H1 (cell line): Measurements from ENCODE around the gene PAGE2B. TPM values are rescaled to one million over a fixed set of nuclear protein-coding genes. Genes with fewer than 3 reads are reported as not detected.

Experiments
- CTCF ChIA-PET: fragments of 300-600 bp; sonication (Branson Sonifier 250); formaldehyde crosslinking; loops from one replicate; lab custom pipeline; 2021; ENCODE audit not compliant: partially characterized antibody; lab: Charles Lee
- POLR2A ChIA-PET: fragments of 300-600 bp; sonication (Branson Sonifier 250); formaldehyde crosslinking; loops from one replicate; lab custom pipeline; 2021; ENCODE audit warnings: inconsistent platforms; ENCODE audit not compliant: partially characterized antibody; lab: Charles Lee
- DNase-seq, 2 experiments: peaks; one replicate each; pipeline versions ENCODE4 v3.0.0 to v3.0.0-alpha.2; 2010 to 2022; ENCODE audit warnings: low spot score in 2 of 2, low read depth in 1 of 2, mixed read lengths in 1 of 2
- FAIRE-seq: peaks from 2 replicates; lab custom pipeline; 2011; peaks lifted over from hg19 to GRCh38; lab: Jason Lieb, UNC
- H2AFZ ChIP-seq: 2 replicates; pipeline ENCODE4 v1.8.1; 2012; ENCODE audit warnings: low read length, inconsistent platforms
- H2AK5ac ChIP-seq: 2 replicates; pipeline ENCODE4 v1.6.1; 2013; ENCODE audit warnings: low read depth, low read length
- H2BK120ac ChIP-seq: replicated peaks from 2 replicates; pipeline ENCODE3; 2013; ENCODE audit warnings: low read depth, low read length, inconsistent platforms
- H2BK12ac ChIP-seq: 2 replicates; pipeline ENCODE4 v1.6.1; 2013; ENCODE audit warnings: low read depth, low read length
- H2BK15ac ChIP-seq: 2 replicates; pipeline ENCODE4 v1.6.1; 2013; ENCODE audit warnings: low read length
- H2BK20ac ChIP-seq: 2 replicates; pipeline ENCODE4 v1.6.1; 2013; ENCODE audit warnings: low read length
- H2BK5ac ChIP-seq: 2 replicates; pipeline ENCODE4 v1.6.1; 2013; ENCODE audit warnings: low read depth, low read length
- H3K14ac ChIP-seq: 2 replicates; pipeline ENCODE4 v1.6.1; 2013; ENCODE audit warnings: inconsistent platforms; ENCODE audit not compliant: insufficient read length
- H3K18ac ChIP-seq: 2 replicates; pipeline ENCODE4 v1.6.1; 2013; ENCODE audit warnings: low read length; ENCODE audit errors: extremely low read depth
- H3K23ac ChIP-seq: 2 replicates; pipeline ENCODE4 v1.6.1; 2013; ENCODE audit warnings: inconsistent platforms; ENCODE audit not compliant: insufficient read length
- H3K23me2 ChIP-seq: 2 replicates; pipeline ENCODE4 v1.6.1; 2013; ENCODE audit warnings: low read depth, low read length
- H3K27ac ChIP-seq: 2 replicates; pipeline ENCODE4 v1.6.1; 2011; ENCODE audit warnings: low read depth, low read length, inconsistent platforms
- H3K27me3 ChIP-seq, 4 experiments: replicated peaks in 1 of 4; 1 replicate in 1 of 4; 2 replicates in 3 of 4; pipeline versions ENCODE4 v1.6.1 to v1.8.1; 2011 to 2013; ENCODE audit warnings: low read length in 3 of 4, mild to moderate bottlenecking in 3 of 4, inconsistent platforms in 2 of 4, mixed read lengths in 2 of 4, moderate library complexity in 1 of 4; ENCODE audit not compliant: control insufficient read depth in 3 of 4, insufficient read depth in 3 of 4; ENCODE audit errors: extremely low read depth in 1 of 4
- H3K36me3 ChIP-seq, 4 experiments: 2 replicates each; pipeline versions ENCODE4 v1.6.1 to v1.8.1; 2011 to 2013; ENCODE audit warnings: mild to moderate bottlenecking in 4 of 4, low read length in 3 of 4, moderate library complexity in 2 of 4, control low read depth in 1 of 4, inconsistent platforms in 1 of 4; ENCODE audit not compliant: insufficient read depth in 4 of 4, control insufficient read depth in 2 of 4
- H3K4ac ChIP-seq: replicated peaks from 2 replicates; pipeline ENCODE3; 2013; ENCODE audit warnings: low read length, low read depth, mixed read lengths, inconsistent platforms; ENCODE audit not compliant: insufficient read length
- H3K4me1 ChIP-seq, 4 experiments: replicated peaks in 1 of 4; 1 replicate in 1 of 4; 2 replicates in 3 of 4; pipeline versions ENCODE4 v1.6.1 to v1.8.1; 2011 to 2013; ENCODE audit warnings: low read length in 3 of 4, inconsistent platforms in 2 of 4, mixed read lengths in 1 of 4; ENCODE audit not compliant: insufficient read depth in 4 of 4, control insufficient read depth in 3 of 4
- H3K4me2 ChIP-seq, 2 experiments: 2 replicates each; pipeline versions ENCODE4 v1.6.1 to v1.8.1; 2011 to 2013; ENCODE audit warnings: low read depth in 2 of 2, low read length in 2 of 2, control low read depth in 1 of 2, inconsistent platforms in 1 of 2, mild to moderate bottlenecking in 1 of 2; ENCODE audit not compliant: insufficient read depth in 1 of 2
- H3K4me3 ChIP-seq, 4 experiments: fragments of 200-600, 300-600 bp in 1 of 4; sonication (generic), shearing (Covaris generic), sonication (Bioruptor Twin) in 1 of 4; 2 replicates each; pipeline versions ENCODE4 v1.5.1 to v1.8.1; 2011 to 2016; ENCODE audit warnings: low read length in 4 of 4, low read depth in 3 of 4, control low read depth in 2 of 4, inconsistent platforms in 2 of 4, mild to moderate bottlenecking in 2 of 4, mixed read lengths in 1 of 4, moderate library complexity in 1 of 4; ENCODE audit not compliant: insufficient read depth in 2 of 4; ENCODE audit errors: extremely low read depth in 1 of 4
- H3K56ac ChIP-seq: replicated peaks from 2 replicates; pipeline ENCODE3; 2013; ENCODE audit warnings: low read depth, mild to moderate bottlenecking, mixed read lengths, low read length, inconsistent platforms; ENCODE audit not compliant: insufficient read length
- H3K79me1 ChIP-seq: 2 replicates; pipeline ENCODE4 v1.6.1; 2013; ENCODE audit warnings: low read depth, low read length, control low read depth
- H3K79me2 ChIP-seq, 2 experiments: 2 replicates each; pipeline versions ENCODE4 v1.6.1 to v1.8.1; 2012 to 2013; ENCODE audit warnings: low read length in 2 of 2, mild to moderate bottlenecking in 2 of 2, inconsistent platforms in 1 of 2; ENCODE audit not compliant: insufficient read depth in 2 of 2, control insufficient read depth in 1 of 2
- H3K9ac ChIP-seq, 4 experiments: replicated peaks in 1 of 4; 1 replicate in 1 of 4; 2 replicates in 3 of 4; pipeline versions ENCODE4 v1.6.1 to v1.8.1; 2011 to 2013; ENCODE audit warnings: low read depth in 3 of 4, low read length in 3 of 4, control low read depth in 2 of 4, mild to moderate bottlenecking in 2 of 4, moderate library complexity in 2 of 4, inconsistent platforms in 1 of 4; ENCODE audit errors: extremely low read depth in 1 of 4
- H3K9me3 ChIP-seq, 2 experiments: 2 replicates each; pipeline versions ENCODE4 v1.6.1 to v1.8.1; 2012 to 2013; ENCODE audit warnings: mild to moderate bottlenecking in 2 of 2, moderate library complexity in 2 of 2, control low read depth in 1 of 2, inconsistent platforms in 1 of 2, low read depth in 1 of 2, low read length in 1 of 2, mixed read lengths in 1 of 2; ENCODE audit not compliant: insufficient read depth in 2 of 2
- H4K20me1 ChIP-seq, 2 experiments: replicated peaks in 1 of 2; 2 replicates each; pipeline versions ENCODE3 to v1.8.1; 2011 to 2013; ENCODE audit warnings: inconsistent platforms in 2 of 2, low read length in 2 of 2, mild to moderate bottlenecking in 1 of 2; ENCODE audit not compliant: insufficient read depth in 2 of 2, control insufficient read depth in 1 of 2
- H4K5ac ChIP-seq: 2 replicates; pipeline ENCODE4 v1.6.1; 2013; ENCODE audit warnings: low read length, low read depth, mixed read lengths, inconsistent platforms; ENCODE audit not compliant: insufficient read length
- H4K8ac ChIP-seq: 2 replicates; pipeline ENCODE4 v1.8.0; 2013; ENCODE audit warnings: mild to moderate bottlenecking, moderate library complexity, low read length, inconsistent platforms; ENCODE audit not compliant: insufficient read depth; ENCODE audit errors: extremely low read depth
- H4K91ac ChIP-seq: replicated peaks from 2 replicates; pipeline ENCODE3; 2013; ENCODE audit warnings: low read length, mixed read lengths, inconsistent platforms; ENCODE audit not compliant: insufficient read length
- BACH1 ChIP-seq: IDR thresholded peaks from 2 replicates; pipeline ENCODE4 v1.6.1; 2012; ENCODE audit warnings: low read length, improper control_type of control experiment
- FOSL1 ChIP-seq: IDR thresholded peaks from 2 replicates; pipeline ENCODE4 v1.6.1; 2011; ENCODE audit warnings: mild to moderate bottlenecking, low read depth, low read length, moderate library complexity; ENCODE audit not compliant: insufficient read depth
- PHF8 ChIP-seq: fragments of 200-600 bp; sonication (generic); conservative IDR thresholded peaks from 2 replicates; pipeline ENCODE4 v1.7.1; 2012; ENCODE audit warnings: low read depth, mild to moderate bottlenecking, inconsistent platforms, low read length, moderate library complexity
- POLR2A ChIP-seq, 2 experiments: IDR thresholded peaks; 1 replicate in 1 of 2; 2 replicates in 1 of 2; pipeline ENCODE4 v1.6.1; 2011; ENCODE audit warnings: low read depth in 2 of 2, low read length in 2 of 2, mild to moderate bottlenecking in 2 of 2; ENCODE audit errors: control extremely low read depth in 1 of 2
- RBBP5 ChIP-seq: IDR thresholded peaks from 2 replicates; pipeline ENCODE4 v1.7.1; 2012; ENCODE audit warnings: low read depth, mild to moderate bottlenecking, inconsistent platforms, low read length, moderate library complexity, borderline replicate concordance
- SIN3A ChIP-seq, 2 experiments: IDR thresholded peaks in 1 of 2; conservative IDR thresholded peaks in 1 of 2; 2 replicates each; pipeline ENCODE4 v1.6.1; 2011 to 2012; ENCODE audit warnings: low read length in 2 of 2, improper control_type of control experiment in 1 of 2, low read depth in 1 of 2, mild to moderate bottlenecking in 1 of 2
- ZNF274 ChIP-seq: IDR thresholded peaks from 2 replicates; pipeline ENCODE4 v1.7.0; 2012; ENCODE audit warnings: low read length, borderline replicate concordance; ENCODE audit errors: extremely low read depth
- WGBS, 2 experiments: shearing (Covaris generic) in 1 of 2; methylation state at CpG; one replicate each; pipeline versions ENCODE4 v1.1.6 to v1.1.7; 2013 to 2015; ENCODE audit warnings: low lambda C conversion rate in 2 of 2, mixed read lengths in 2 of 2, inconsistent platforms in 1 of 2, low coverage in 1 of 2, missing lambda C conversion rate in 1 of 2; ENCODE audit not compliant: insufficient replicate concordance in 2 of 2, insufficient coverage in 1 of 2, insufficient read length in 1 of 2; ENCODE audit errors: extremely low coverage in 1 of 2, missing lambda C conversion rate in 1 of 2; 5-methylcytosine and 5-hydroxymethylcytosine counted together
- polyA plus RNA-seq, 7 experiments: library from polyadenylated mRNA; depleted of rRNA in 3 of 7; stranded (reverse) in 5 of 7; unstranded in 2 of 7; fragments of >200 nt in 5 of 7; fragments of 200-250 nt in 2 of 7; gene quantifications; 1 replicate in 5 of 7; 2 replicates in 1 of 7; 4 replicates in 1 of 7; pipeline versions ENCODE4 v1.2.1 to v1.2.3, GENCODE V29; 2011 to 2013; ENCODE audit warnings: missing spikeins in 2 of 7, mixed read lengths in 2 of 7
- total RNA-seq: library from RNA; stranded (reverse); fragmentation: NEBNext Ultra II Directional; extraction: Animal tissue kit (Norgen Biotek cat#: 25700); gene quantifications from 2 replicates; pipeline ENCODE4 v1.2.1, GENCODE V29; 2021
- TF ChIP-seq, protein P1 (sequence below), 3 experiments: IDR thresholded peaks; 1 replicate in 2 of 3; 2 replicates in 1 of 3; pipeline versions ENCODE4 v1.5.1 to v1.6.1; 2011; ENCODE audit warnings: low read length in 3 of 3, mild to moderate bottlenecking in 3 of 3, inconsistent platforms in 2 of 3, low read depth in 1 of 3, moderate library complexity in 1 of 3; ENCODE audit not compliant: insufficient read depth in 1 of 3; ENCODE audit errors: control extremely low read depth in 1 of 3
- TF ChIP-seq, protein P2 (sequence below): IDR thresholded peaks from 2 replicates; pipeline ENCODE4 v1.6.1; 2011; ENCODE audit warnings: low read length, improper control_type of control experiment

The PAGE2B gene
- total and polyA plus RNA-seq, 2 of the 8 experiments (the other 6 are each of a cell fraction or from before 2014, with no cell fraction given), result not detected

DNA sequence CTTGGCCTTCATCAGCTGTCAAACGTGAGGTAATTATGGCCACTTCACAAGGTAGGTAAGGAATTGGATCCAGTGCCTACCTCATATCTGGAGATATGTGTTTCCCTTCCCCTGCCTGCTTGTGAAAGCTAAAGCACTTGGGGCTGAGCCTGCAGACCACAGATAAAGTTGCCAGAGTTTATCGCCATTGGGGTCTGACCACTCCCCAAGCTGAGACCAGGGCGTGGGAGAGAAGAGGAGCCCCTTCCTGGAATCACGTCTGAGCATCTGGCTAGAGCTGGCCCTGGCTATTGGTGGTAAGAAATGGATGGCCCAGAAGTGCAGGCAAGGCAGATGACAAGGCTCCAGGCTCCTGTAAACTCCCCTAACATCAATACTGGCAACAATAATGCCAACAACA, 46.8 kb upstream of the PAGE2B start:
- 80% methylated on average over 4 of the region's 4 CpGs; no CpG with 5 or more reads in 1 of the 2 experiments for WGBS, 2 experiments
- no peaks in the 10 kb centered on the region for H3K23me2 ChIP-seq
- no peak overlapping the region for H2BK5ac ChIP-seq
- no peak overlapping the region for H3K18ac ChIP-seq
- no peak overlapping the region for H3K4ac ChIP-seq
- H3K79me2 ChIP-seq, result no peaks in the 10 kb centered on the region
- no peak overlapping the region for H3K56ac ChIP-seq
- no peak overlapping the region for H3K4me3 ChIP-seq
- no peaks in the 10 kb centered on the region for H3K27me3 ChIP-seq
- H4K91ac ChIP-seq, result no peak overlapping the region
- ChIA-PET CTCF (interaction anchor here (0.6 to 1.0 kb wide), 2 partner anchors 18 to 1045 kb away, joined by 3 read pairs; no protein-coding TSS in a partner anchor), POLR2A (no interaction called here)
- H3K14ac ChIP-seq, result no peak overlapping the region
- no peak overlapping the region for H3K27ac ChIP-seq
- no peak overlapping the region for H2AFZ ChIP-seq
- H4K20me1 ChIP-seq, result no peaks in the 10 kb centered on the region
- H3K4me1 ChIP-seq, result peaks cover 0 to 3% (median 0%) of the 10 kb centered on the region in 4 experiments; a peak in 1 of 7 replicates
- H3K79me1 ChIP-seq, result no peaks in the 10 kb centered on the region
- H3K9ac ChIP-seq, result no peak overlapping the region
- no peak overlapping the region for H2AK5ac ChIP-seq
- no peak overlapping the region for H3K4me2 ChIP-seq
- H2BK120ac ChIP-seq, result no peak overlapping the region
- DNase-seq (no peak), FAIRE-seq (no peak)
- H2BK15ac ChIP-seq, result no peak overlapping the region
- no peak overlapping the region; the same call in 1 of the 2 replicates for H4K8ac ChIP-seq
- no peak overlapping the region for H2BK20ac ChIP-seq
- H3K36me3 ChIP-seq, result no peaks in the 10 kb centered on the region
- H3K23ac ChIP-seq, result no peak overlapping the region
- no peaks in the 10 kb centered on the region for H3K9me3 ChIP-seq
- H4K5ac ChIP-seq, result no peak overlapping the region
- no peak overlapping the region for H2BK12ac ChIP-seq
- TF ChIP-seq, protein P1, sequence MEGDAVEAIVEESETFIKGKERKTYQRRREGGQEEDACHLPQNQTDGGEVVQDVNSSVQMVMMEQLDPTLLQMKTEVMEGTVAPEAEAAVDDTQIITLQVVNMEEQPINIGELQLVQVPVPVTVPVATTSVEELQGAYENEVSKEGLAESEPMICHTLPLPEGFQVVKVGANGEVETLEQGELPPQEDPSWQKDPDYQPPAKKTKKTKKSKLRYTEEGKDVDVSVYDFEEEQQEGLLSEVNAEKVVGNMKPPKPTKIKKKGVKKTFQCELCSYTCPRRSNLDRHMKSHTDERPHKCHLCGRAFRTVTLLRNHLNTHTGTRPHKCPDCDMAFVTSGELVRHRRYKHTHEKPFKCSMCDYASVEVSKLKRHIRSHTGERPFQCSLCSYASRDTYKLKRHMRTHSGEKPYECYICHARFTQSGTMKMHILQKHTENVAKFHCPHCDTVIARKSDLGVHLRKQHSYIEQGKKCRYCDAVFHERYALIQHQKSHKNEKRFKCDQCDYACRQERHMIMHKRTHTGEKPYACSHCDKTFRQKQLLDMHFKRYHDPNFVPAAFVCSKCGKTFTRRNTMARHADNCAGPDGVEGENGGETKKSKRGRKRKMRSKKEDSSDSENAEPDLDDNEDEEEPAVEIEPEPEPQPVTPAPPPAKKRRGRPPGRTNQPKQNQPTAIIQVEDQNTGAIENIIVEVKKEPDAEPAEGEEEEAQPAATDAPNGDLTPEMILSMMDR (IDR thresholded peaks at IDR 0.05; ENCODE audit: control extremely low read depth in 1 of 3, insufficient read depth in 1 of 3, low read depth in 1 of 3, low read length in 3 of 3), result no peak
- TF ChIP-seq PHF8 (no peak), FOSL1 (no peak), SIN3A (conservative IDR thresholded peaks at IDR 0.05 in 1 of 2, IDR thresholded peaks at IDR 0.05 in 1 of 2; ENCODE audit: low read depth in 1 of 2, low read length in 2 of 2) (no peak), BACH1 (no peak), ZNF274 (no peak), RBBP5 (no peak), POLR2A (IDR thresholded peaks at IDR 0.05; ENCODE audit: control extremely low read depth in 1 of 2, low read depth in 2 of 2, low read length in 2 of 2) (no peak)
- TF ChIP-seq, protein P2, sequence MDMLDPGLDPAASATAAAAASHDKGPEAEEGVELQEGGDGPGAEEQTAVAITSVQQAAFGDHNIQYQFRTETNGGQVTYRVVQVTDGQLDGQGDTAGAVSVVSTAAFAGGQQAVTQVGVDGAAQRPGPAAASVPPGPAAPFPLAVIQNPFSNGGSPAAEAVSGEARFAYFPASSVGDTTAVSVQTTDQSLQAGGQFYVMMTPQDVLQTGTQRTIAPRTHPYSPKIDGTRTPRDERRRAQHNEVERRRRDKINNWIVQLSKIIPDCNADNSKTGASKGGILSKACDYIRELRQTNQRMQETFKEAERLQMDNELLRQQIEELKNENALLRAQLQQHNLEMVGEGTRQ, result no peak
